Parathyroid adenoma (tissue), 2 donors: ENCODE data around the gene POMC.
"Not testable (repeated sequence)": the region's sequence is repeated elsewhere in the genome, so short reads cannot be mapped to it uniquely, and the experiment has no call there.

Experiments
- H2AFZ ChIP-seq: fragments of 300-600 bp; sonication (generic); one replicate; pipeline ENCODE4 v1.7.0; 2017; ENCODE audit warnings: antibody characterized with exemption, mild to moderate bottlenecking
- H3K27ac ChIP-seq: fragments of 300-600 bp; sonication (generic); one replicate; pipeline ENCODE4 v1.7.0; 2017
- H3K27me3 ChIP-seq: fragments of 300-600 bp; sonication (generic); one replicate; pipeline ENCODE4 v1.7.0; 2017; ENCODE audit warnings: low read length; ENCODE audit not compliant: control insufficient read depth, insufficient read depth
- H3K36me3 ChIP-seq: fragments of 300-600 bp; sonication (generic); one replicate; pipeline ENCODE4 v1.7.0; 2017; ENCODE audit warnings: low read length; ENCODE audit not compliant: control insufficient read depth, insufficient read depth
- H3K4me1 ChIP-seq: fragments of 300-600 bp; sonication (generic); one replicate; pipeline ENCODE4 v1.7.0; 2017; ENCODE audit warnings: control low read depth
- H3K4me2 ChIP-seq: fragments of 300-600 bp; sonication (generic); one replicate; pipeline ENCODE4 v1.7.0; 2017; ENCODE audit warnings: low read length
- H3K4me3 ChIP-seq: fragments of 300-600 bp; sonication (generic); one replicate; pipeline ENCODE4 v1.7.0; 2017; ENCODE audit warnings: low read depth, low read length
- H3K79me2 ChIP-seq: fragments of 300-600 bp; sonication (generic); one replicate; pipeline ENCODE4 v1.7.0; 2017; ENCODE audit warnings: control low read depth
- H3K9ac ChIP-seq: fragments of 300-600 bp; sonication (generic); one replicate; pipeline ENCODE4 v1.7.0; 2017; ENCODE audit warnings: mild to moderate bottlenecking
- H3K9me3 ChIP-seq: fragments of 300-600 bp; sonication (generic); one replicate; pipeline ENCODE4 v1.7.0; 2017; ENCODE audit warnings: low read length; ENCODE audit not compliant: control insufficient read depth
- CTCF ChIP-seq: fragments of 300-600 bp; sonication (generic); IDR thresholded peaks from one replicate; pipeline ENCODE4 v1.7.0; 2017; ENCODE audit warnings: antibody characterized with exemption, mild to moderate bottlenecking
- donor health status: primary hyperparathyroidism.

The POMC gene

DNA sequence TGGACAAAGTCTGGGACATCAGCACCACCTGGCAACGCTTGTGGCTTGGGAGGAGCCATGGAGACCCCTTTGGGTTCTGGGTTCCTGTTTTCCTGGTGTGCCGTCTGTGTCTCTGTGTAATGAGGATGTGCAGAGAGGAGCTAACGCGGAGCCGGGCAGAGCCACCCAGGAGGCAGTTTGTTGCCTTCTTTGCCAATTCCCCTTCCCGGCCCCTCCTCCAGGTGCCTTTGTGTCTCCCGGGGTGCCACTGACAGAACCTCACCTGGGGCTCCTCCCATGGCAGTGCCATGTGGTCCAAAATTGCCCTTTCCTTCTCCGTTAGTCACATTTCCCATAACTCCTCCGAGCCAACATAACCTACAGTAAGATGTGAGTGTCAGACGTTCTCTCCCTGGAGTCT is 13.0 kb downstream of the POMC start:
- no peak for TF ChIP-seq CTCF
- Histone ChIP-seq H3K36me3 (no peaks in the 10 kb centered on the region), H2AFZ (no peak overlapping the region), H3K9me3 (no peaks in the 10 kb centered on the region), H3K4me3 (no peak overlapping the region), H3K9ac (no peak overlapping the region), H3K27ac (no peak overlapping the region), H3K27me3 (no peaks in the 10 kb centered on the region), H3K79me2 (no peaks in the 10 kb centered on the region), H3K4me2 (no peak overlapping the region), H3K4me1 (no peaks in the 10 kb centered on the region)

GRCh38 chr2:25151718-25152117 is 16.7 kb downstream of the POMC start:
- no peak overlapping the region for H2AFZ ChIP-seq
- TF ChIP-seq CTCF = no peak
- H3K27ac ChIP-seq = no peak overlapping the region
- H3K36me3 ChIP-seq = no peaks in the 10 kb centered on the region
- no peaks in the 10 kb centered on the region for H3K27me3 ChIP-seq
- H3K4me2 ChIP-seq = no peak overlapping the region
- H3K79me2 ChIP-seq = no peaks in the 10 kb centered on the region
- H3K4me1 ChIP-seq = no peaks in the 10 kb centered on the region
- no peak overlapping the region for H3K9ac ChIP-seq
- H3K9me3 ChIP-seq = no peaks in the 10 kb centered on the region
- no peak overlapping the region for H3K4me3 ChIP-seq

GRCh38 chr2:25150993-25151392 is 17.4 kb downstream of the POMC start:
- not testable (repeated sequence) for H3K27me3 ChIP-seq, H3K9ac ChIP-seq, H3K27ac ChIP-seq, H3K4me1 ChIP-seq, H3K4me2 ChIP-seq, H3K9me3 ChIP-seq, H2AFZ ChIP-seq, H3K4me3 ChIP-seq, H3K79me2 ChIP-seq, H3K36me3 ChIP-seq

GRCh38 chr2:25149646-25150045 is 18.7 kb downstream of the POMC start:
- TF ChIP-seq CTCF = no peak

DNA sequence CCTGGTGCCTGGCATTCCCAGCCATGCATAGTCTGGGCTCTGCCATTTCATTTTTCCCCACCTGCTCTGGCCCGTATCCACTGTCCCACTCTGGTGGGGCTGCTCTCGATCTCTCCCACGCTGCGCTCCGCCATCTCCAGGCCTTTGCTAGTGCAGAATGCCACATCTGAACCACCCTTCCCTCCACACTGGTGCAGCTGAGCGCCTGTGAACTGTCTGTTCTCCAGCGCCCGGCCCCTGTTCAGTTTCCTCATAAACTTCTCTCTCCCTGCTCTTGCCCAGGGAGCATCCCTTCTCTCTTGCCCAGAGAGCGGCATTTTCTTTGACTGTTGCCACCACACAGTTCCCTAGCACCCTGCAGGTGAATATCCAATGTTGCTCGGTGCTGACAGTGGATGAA is 21.5 kb downstream of the POMC start:
- H3K27ac ChIP-seq = no peak overlapping the region
- no peak overlapping the region for H3K9ac ChIP-seq
- no peaks in the 10 kb centered on the region for H3K9me3 ChIP-seq
- H3K27me3 ChIP-seq = no peaks in the 10 kb centered on the region
- no peak overlapping the region for H3K4me3 ChIP-seq
- no peak for TF ChIP-seq CTCF
- no peak overlapping the region for H3K4me2 ChIP-seq
- no peak overlapping the region for H2AFZ ChIP-seq
- H3K4me1 ChIP-seq = no peaks in the 10 kb centered on the region
- no peaks in the 10 kb centered on the region for H3K36me3 ChIP-seq
- H3K79me2 ChIP-seq = no peaks in the 10 kb centered on the region

More at GRCh38 chr2:25149646-25150045, 18.7 kb downstream of the POMC start:
- Histone ChIP-seq H3K9ac (no peak overlapping the region), H3K4me1 (no peaks in the 10 kb centered on the region), H3K27me3 (no peaks in the 10 kb centered on the region), H3K9me3 (no peaks in the 10 kb centered on the region), H3K4me3 (no peak overlapping the region), H3K36me3 (no peaks in the 10 kb centered on the region), H3K4me2 (no peak overlapping the region), H2AFZ (no peak overlapping the region), H3K79me2 (no peaks in the 10 kb centered on the region), H3K27ac (no peak overlapping the region)
